Neural progenitor cell (in vitro differentiated cells): Measurements from ENCODE around the gene OR5D13. TPM values are rescaled to one million over a fixed set of nuclear protein-coding genes. Genes with fewer than 3 reads are reported as not detected.

ENCODE experiments used
- DNase-seq: peaks from one replicate; pipeline ENCODE4 v3.0.0-alpha.2; 2016; ENCODE audit warnings: low spot score
- H2AFZ ChIP-seq: fragments of 200-600 bp; sonication (generic); replicated peaks from 2 replicates; pipeline ENCODE4 v1.6.1; 2016; ENCODE audit warnings: antibody characterized with exemption
- H3F3A ChIP-seq: fragments of 200-600 bp; sonication (generic); 2 replicates; pipeline ENCODE4 v1.6.1; 2016; ENCODE audit warnings: antibody characterized with exemption, low read depth
- H3K27ac ChIP-seq: fragments of 200-600 bp; sonication (generic); 2 replicates; pipeline ENCODE4 v1.5.1; 2016; ENCODE audit warnings: mild to moderate bottlenecking
- H3K27me3 ChIP-seq: fragments of 200-600 bp; sonication (generic); 2 replicates; pipeline ENCODE4 v1.6.1; 2016; ENCODE audit warnings: mild to moderate bottlenecking, moderate library complexity
- H3K36me3 ChIP-seq: fragments of 200-600 bp; sonication (generic); 2 replicates; pipeline ENCODE4 v1.5.1; 2016
- H3K4me1 ChIP-seq: fragments of 200-600 bp; sonication (generic); 2 replicates; pipeline ENCODE4 v1.6.1; 2016; ENCODE audit warnings: mixed run types
- H3K4me2 ChIP-seq: fragments of 200-600 bp; sonication (generic); 2 replicates; pipeline ENCODE4 v1.6.1; 2016
- H3K4me3 ChIP-seq: fragments of 200-600 bp; sonication (generic); 2 replicates; pipeline ENCODE4 v1.5.1; 2016
- H3K79me2 ChIP-seq: fragments of 200-600 bp; sonication (generic); 2 replicates; pipeline ENCODE4 v1.6.1; 2016; ENCODE audit warnings: low read depth
- H3K9ac ChIP-seq: fragments of 200-600 bp; sonication (generic); 2 replicates; pipeline ENCODE4 v1.6.1; 2016
- H3K9me3 ChIP-seq: fragments of 200-600 bp; sonication (generic); 2 replicates; pipeline ENCODE4 v1.5.1; 2016; ENCODE audit warnings: low read depth
- H4K20me1 ChIP-seq: fragments of 200-600 bp; sonication (generic); 2 replicates; pipeline ENCODE4 v1.6.1; 2016; ENCODE audit warnings: low read depth
- H3K27ac Mint-ChIP-seq: 3 replicates; pipeline ENCODE4 v1.8.0; 2021; ENCODE audit warnings: mixed read lengths
- H3K27me3 Mint-ChIP-seq: 2 replicates; pipeline ENCODE4 v1.8.0; 2022; ENCODE audit warnings: low read depth, mild to moderate bottlenecking, inconsistent platforms, moderate library complexity, mixed read lengths; ENCODE audit not compliant: insufficient read depth
- H3K36me3 Mint-ChIP-seq: 3 replicates; pipeline ENCODE4 v1.8.0; 2021; ENCODE audit warnings: mixed read lengths
- H3K4me1 Mint-ChIP-seq: 3 replicates; pipeline ENCODE4 v1.8.0; 2021; ENCODE audit warnings: mixed read lengths
- H3K4me3 Mint-ChIP-seq: 3 replicates; pipeline ENCODE4 v1.8.0; 2021; ENCODE audit warnings: mild to moderate bottlenecking, moderate library complexity, mixed read lengths
- H3K9me3 Mint-ChIP-seq: 3 replicates; pipeline ENCODE4 v1.8.0; 2020; ENCODE audit warnings: mixed read lengths
- CTCF ChIP-seq: fragments of 200-600 bp; sonication (generic); IDR thresholded peaks from 2 replicates; pipeline ENCODE4 v1.5.1; 2017; ENCODE audit warnings: antibody characterized with exemption, mild to moderate bottlenecking
- EZH2 ChIP-seq: fragments of 200-600 bp; sonication (generic); IDR thresholded peaks from 2 replicates; pipeline ENCODE4 v1.6.1; 2017; ENCODE audit warnings: antibody characterized with exemption, mild to moderate bottlenecking, moderate library complexity
- EZH2phosphoT487 ChIP-seq: fragments of 200-600 bp; sonication (generic); IDR thresholded peaks from 2 replicates; pipeline ENCODE4 v1.6.1; 2017; ENCODE audit warnings: antibody characterized with exemption
- total RNA-seq: library from RNA; depleted of rRNA; stranded (reverse); fragments of >200 nt; gene quantifications from 2 replicates; pipeline ENCODE4 v1.2.3, GENCODE V29; 2015; ENCODE audit warnings: low replicate concordance

Gene OR5D13
- total RNA-seq, 1 donor from 2014 or later, result not detected

GRCh38 chr11:55811067-55811466, 37.8 kb downstream of the OR5D13 start, which contains the start of gene OR5L1:
Gene OR5L1 (plus strand): TSS chr11:55811367. CDS start chr11:55811467, 100 bp downstream.
- H3K36me3 Mint-ChIP-seq, result no peaks in the 10 kb centered on the region

GRCh38 chr11:55819330-55819729, 46.1 kb downstream of the OR5D13 start, which contains the start of gene OR5D18:
Gene OR5D18 (plus strand): TSS chr11:55819630. CDS start chr11:55819630, 0 bp downstream.
- Mint-ChIP-seq H3K36me3 (no peaks in the 10 kb centered on the region), H3K27me3 (no peaks in the 10 kb centered on the region), H3K27ac (no peak within 1 kb of the TSS), H3K4me3 (no peak within 1 kb of the TSS), H3K9me3 (peaks cover 34% of the 10 kb centered on the region), H3K4me1 (no peaks in the 10 kb centered on the region)
- Histone ChIP-seq H4K20me1 (no peaks in the 10 kb centered on the region), H3K27ac (no peak within 1 kb of the TSS), H3F3A (no peaks in the 10 kb centered on the region), H3K4me2 (no peak within 1 kb of the TSS), H3K36me3 (no peaks in the 10 kb centered on the region), H2AFZ (no peak within 1 kb of the TSS), H3K4me3 (no peak within 1 kb of the TSS), H3K9me3 (peaks cover 20% of the 10 kb centered on the region), H3K9ac (no peak within 1 kb of the TSS), H3K79me2 (no peaks in the 10 kb centered on the region), H3K4me1 (no peaks in the 10 kb centered on the region), H3K27me3 (no peaks in the 10 kb centered on the region)
- TF ChIP-seq EZH2 (no peak), EZH2phosphoT487 (no peak), CTCF (no peak)
- no peak for DNase-seq

More at GRCh38 chr11:55811067-55811466, 37.8 kb downstream of the OR5D13 start, which contains the start of gene OR5L1:
- DNase-seq, result no peak
- TF ChIP-seq EZH2phosphoT487 (no peak), EZH2 (no peak), CTCF (no peak)
- no peaks in the 10 kb centered on the region for H3K4me1 Mint-ChIP-seq
- Histone ChIP-seq H2AFZ (no peak within 1 kb of the TSS), H3K4me3 (no peak within 1 kb of the TSS), H3K9ac (no peak within 1 kb of the TSS), H3K4me1 (no peaks in the 10 kb centered on the region), H3K36me3 (no peaks in the 10 kb centered on the region), H3K27me3 (no peaks in the 10 kb centered on the region), H3F3A (no peaks in the 10 kb centered on the region), H3K4me2 (no peak within 1 kb of the TSS), H3K9me3 (peaks cover 31% of the 10 kb centered on the region), H3K79me2 (no peaks in the 10 kb centered on the region), H4K20me1 (no peaks in the 10 kb centered on the region), H3K27ac (no peak within 1 kb of the TSS)
- no peak within 1 kb of the TSS for H3K4me3 Mint-ChIP-seq
- H3K9me3 Mint-ChIP-seq, result peaks cover 23% of the 10 kb centered on the region
- H3K27ac Mint-ChIP-seq, result no peak within 1 kb of the TSS
- no peaks in the 10 kb centered on the region for H3K27me3 Mint-ChIP-seq

Other genes with a start within 250 kb of the OR5D13 start
- not detected in 2 replicates for gene OR4C15, start 219.0 kb upstream of the OR5D13 start, total RNA-seq
- gene OR4C16, start 201.3 kb upstream of the OR5D13 start, total RNA-seq, result not detected in 2 replicates
- not detected in 2 replicates for gene OR4C11, start 165.8 kb upstream of the OR5D13 start, total RNA-seq
- not detected in 2 replicates for gene OR4P4, start 138.3 kb upstream of the OR5D13 start, total RNA-seq
- gene OR4S2, start 125.1 kb upstream of the OR5D13 start, total RNA-seq, result not detected in 2 replicates
- not detected in 2 replicates for gene OR4C6, start 111.2 kb upstream of the OR5D13 start, total RNA-seq
- gene OR5D14, start 22.1 kb downstream of the OR5D13 start, total RNA-seq, result not detected in 2 replicates
- not detected in 2 replicates for gene OR5L1, start 37.9 kb downstream of the OR5D13 start, total RNA-seq
- not detected in 2 replicates for gene OR5D18, start 46.2 kb downstream of the OR5D13 start, total RNA-seq
- gene OR5L2, start 53.8 kb downstream of the OR5D13 start, total RNA-seq, result not detected in 2 replicates
- gene OR5D16, start 65.3 kb downstream of the OR5D13 start, total RNA-seq, result not detected in 2 replicates
- not detected in 2 replicates for gene TRIM51, start 109.9 kb downstream of the OR5D13 start, total RNA-seq
- not detected in 2 replicates for gene OR5W2, start 141.1 kb downstream of the OR5D13 start, total RNA-seq
- not detected in 2 replicates for gene OR5I1, start 163.0 kb downstream of the OR5D13 start, total RNA-seq
- not detected in 2 replicates for gene OR10AG1, start 196.5 kb downstream of the OR5D13 start, total RNA-seq
- not detected in 2 replicates for gene OR5F1, start 221.2 kb downstream of the OR5D13 start, total RNA-seq